ENCODE measurements around the gene SIT1. TPM values are rescaled to one million over a fixed set of nuclear protein-coding genes. Genes with fewer than 3 reads are reported as not detected.
A peak's percentile ranks its signal among the peaks of the same experiment; 100 is the strongest.

The SIT1 gene
- total RNA-seq, 1 donor from 2014 or later: not detected

DNA sequence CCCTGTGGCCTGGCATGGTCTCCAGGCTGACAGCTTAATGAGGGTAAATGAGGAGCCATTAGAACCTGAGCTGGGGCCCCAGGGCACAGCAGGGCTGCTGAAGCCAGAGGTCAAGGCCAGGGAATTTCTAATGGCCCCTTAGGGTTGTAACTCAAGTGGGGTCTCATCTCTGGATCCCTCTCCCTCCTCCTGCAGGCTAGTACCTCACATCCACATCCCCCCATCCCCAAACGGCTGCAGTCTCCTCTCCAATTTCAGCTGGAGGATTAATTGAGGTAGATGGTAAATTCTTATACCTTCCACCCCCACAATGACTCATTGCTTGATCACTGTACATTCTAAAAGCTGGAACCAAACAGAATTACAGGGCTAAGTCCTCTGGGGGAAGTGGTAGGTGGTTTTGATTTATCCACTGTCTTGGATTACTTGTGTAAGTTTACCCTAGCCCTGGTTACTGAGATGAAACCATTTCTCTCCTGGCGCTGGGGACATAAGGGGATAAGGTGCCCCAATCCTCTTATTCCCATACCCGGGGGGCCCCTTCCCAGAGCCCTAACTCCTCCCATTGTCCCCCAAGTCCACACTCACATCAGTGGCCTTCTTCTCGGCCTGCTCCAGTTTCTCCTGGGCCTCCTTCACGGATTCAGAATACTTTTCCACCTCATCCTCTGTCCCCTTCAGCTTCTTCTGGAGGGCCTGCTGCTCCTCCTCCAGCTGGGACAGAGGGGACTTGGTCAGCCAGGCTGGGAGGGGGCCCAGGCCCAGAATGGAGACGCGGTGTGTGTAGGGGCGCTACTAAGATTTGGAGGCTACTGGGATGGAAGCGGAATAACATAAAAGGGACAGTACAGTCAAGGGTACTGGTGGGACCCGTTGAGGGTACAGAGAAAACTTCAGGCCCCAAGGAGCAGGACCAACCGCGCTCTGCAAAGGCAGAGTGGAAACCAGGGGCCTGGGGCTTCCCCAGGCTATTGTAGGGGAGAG lies 38.1 kb upstream of the SIT1 start:
- peaks cover 58% of the 10 kb centered on the region for H4K20me1 ChIP-seq (ENCODE audit: insufficient read depth, low read length)
- no peaks in the 10 kb centered on the region for H3K27me3 Mint-ChIP-seq (ENCODE audit: low read depth, unreplicated experiment)
- no peaks in the 10 kb centered on the region for H3K9me3 Mint-ChIP-seq (ENCODE audit: unreplicated experiment)
- peaks cover 63% of the 10 kb centered on the region for H3K79me2 ChIP-seq (ENCODE audit: insufficient read depth, low read length)
- peaks cover 33% of the 10 kb centered on the region for H3K4me1 Mint-ChIP-seq (ENCODE audit: low read depth, unreplicated experiment)
- H3K4me1 ChIP-seq (ENCODE audit: insufficient read depth, low read length): peaks cover 48% of the 10 kb centered on the region
- peak overlapping the region; percentile 94 for H3K4me3 Mint-ChIP-seq (ENCODE audit: unreplicated experiment)
- H2AFZ ChIP-seq (ENCODE audit: low read depth, low read length): no peak overlapping the region
- peak; percentile 23 for FAIRE-seq
- peak overlapping the region; percentile 100 for H3K4me2 ChIP-seq (ENCODE audit: low read length)
- peaks cover 22% of the 10 kb centered on the region for H3K36me3 Mint-ChIP-seq (ENCODE audit: low read depth, unreplicated experiment)
- peak overlapping the region; percentile 97 for H3K4me3 ChIP-seq (ENCODE audit: insufficient read depth, low read depth, low read length)
- H3K9ac ChIP-seq (ENCODE audit: low read length): peak overlapping the region; percentile 96
- H3K27ac ChIP-seq (ENCODE audit: low read depth, low read length): peak overlapping the region; percentile 78
- H3K27ac Mint-ChIP-seq (ENCODE audit: unreplicated experiment): peak overlapping the region; percentile 78
- H3K27me3 ChIP-seq (ENCODE audit: insufficient read depth, low read length): no peaks in the 10 kb centered on the region
- no peaks in the 10 kb centered on the region for H3K9me3 ChIP-seq (ENCODE audit: insufficient read depth, low read depth, low read length)
- TF ChIP-seq EZH2 (IDR thresholded peaks at IDR 0.05; ENCODE audit: insufficient read depth, low read length) (no peak), CTCF (IDR thresholded peaks at IDR 0.05; ENCODE audit: insufficient read depth, low read depth, low read length) (no peak)
- peak; percentile 81 for DNase-seq (ENCODE audit: low read depth)
- H3K36me3 ChIP-seq (ENCODE audit: insufficient read depth, low read length): peaks cover 40% of the 10 kb centered on the region

GRCh38 chr9:35687972-35688557 lies 37.3 kb upstream of the SIT1 start:
- H3K79me2 ChIP-seq (ENCODE audit: insufficient read depth, low read length): peaks cover 67% of the 10 kb centered on the region
- H2AFZ ChIP-seq (ENCODE audit: low read depth, low read length): no peak overlapping the region
- H3K9me3 ChIP-seq (ENCODE audit: insufficient read depth, low read depth, low read length): no peaks in the 10 kb centered on the region
- Mint-ChIP-seq H3K4me1 (ENCODE audit: low read depth, unreplicated experiment) (peaks cover 41% of the 10 kb centered on the region), H3K27ac (ENCODE audit: unreplicated experiment) (peak overlapping the region; percentile 78), H3K9me3 (ENCODE audit: unreplicated experiment) (no peaks in the 10 kb centered on the region), H3K36me3 (ENCODE audit: low read depth, unreplicated experiment) (peaks cover 26% of the 10 kb centered on the region), H3K27me3 (ENCODE audit: low read depth, unreplicated experiment) (no peaks in the 10 kb centered on the region), H3K4me3 (ENCODE audit: unreplicated experiment) (peak overlapping the region; percentile 94)
- peaks cover 47% of the 10 kb centered on the region for H3K36me3 ChIP-seq (ENCODE audit: insufficient read depth, low read length)
- peak overlapping the region; percentile 78 for H3K27ac ChIP-seq (ENCODE audit: low read depth, low read length)
- H3K4me1 ChIP-seq (ENCODE audit: insufficient read depth, low read length): peaks cover 56% of the 10 kb centered on the region
- peak overlapping the region; percentile 97 for H3K4me3 ChIP-seq (ENCODE audit: insufficient read depth, low read depth, low read length)
- DNase-seq (ENCODE audit: low read depth) (no peak), FAIRE-seq (no peak)
- TF ChIP-seq CTCF (IDR thresholded peaks at IDR 0.05; ENCODE audit: insufficient read depth, low read depth, low read length) (no peak), EZH2 (IDR thresholded peaks at IDR 0.05; ENCODE audit: insufficient read depth, low read length) (no peak)
- peak overlapping the region; percentile 96 for H3K9ac ChIP-seq (ENCODE audit: low read length)
- no peaks in the 10 kb centered on the region for H3K27me3 ChIP-seq (ENCODE audit: insufficient read depth, low read length)
- H4K20me1 ChIP-seq (ENCODE audit: insufficient read depth, low read length): peaks cover 66% of the 10 kb centered on the region
- peak overlapping the region; percentile 100 for H3K4me2 ChIP-seq (ENCODE audit: low read length)

Data from astrocyte (in vitro differentiated cells and primary cell).